Keratinocyte (primary cell): ENCODE measurements around the gene CCDC66.

Experiments
- CTCF ChIP-seq, 3 experiments: IDR thresholded peaks in 1 of 3; conservative IDR thresholded peaks in 1 of 3; optimal IDR thresholded peaks in 1 of 3; 2 replicates in 2 of 3; 3 replicates in 1 of 3; pipeline versions ENCODE3 to v1.5.1; 2011; ENCODE audit warnings: low read length in 3 of 3, mild to moderate bottlenecking in 3 of 3, moderate library complexity in 2 of 3, control low read depth in 1 of 3, inconsistent platforms in 1 of 3; ENCODE audit not compliant: insufficient read depth in 2 of 3; ENCODE audit errors: extremely low read depth in 1 of 3
- EZH2 ChIP-seq: IDR thresholded peaks from one replicate; pipeline ENCODE4 v1.6.1; 2012; ENCODE audit warnings: inconsistent platforms, mild to moderate bottlenecking, low read length, moderate library complexity

- no peak for TF ChIP-seq EZH2
- TF ChIP-seq CTCF (optimal IDR thresholded peaks at IDR 0.05 in 1 of 3, IDR thresholded peaks at IDR 0.05 in 1 of 3, conservative IDR thresholded peaks at IDR 0.05 in 1 of 3; ENCODE audit: extremely low read depth in 1 of 3, insufficient read depth in 2 of 3, low read length in 3 of 3), result no peak
Observed at GRCh38 chr3:56664823-56665222, 107.8 kb downstream of the CCDC66 start.
